Daoy (cell line): ENCODE measurements around the gene WFDC1. TPM values are rescaled to one million over a fixed set of nuclear protein-coding genes. Genes with fewer than 3 reads are reported as not detected.

ENCODE experiments used
- DNase-seq: peaks from one replicate; pipeline ENCODE4 v3.0.0-alpha.2; 2015; ENCODE audit warnings: low read depth
- total RNA-seq: library from RNA; depleted of rRNA; stranded (reverse); fragments of >200 nt; shearing (Covaris generic); gene quantifications from 2 replicates; pipeline ENCODE4 v1.2.3, GENCODE V29; 2014; rRNA removed

The WFDC1 gene, protein sequence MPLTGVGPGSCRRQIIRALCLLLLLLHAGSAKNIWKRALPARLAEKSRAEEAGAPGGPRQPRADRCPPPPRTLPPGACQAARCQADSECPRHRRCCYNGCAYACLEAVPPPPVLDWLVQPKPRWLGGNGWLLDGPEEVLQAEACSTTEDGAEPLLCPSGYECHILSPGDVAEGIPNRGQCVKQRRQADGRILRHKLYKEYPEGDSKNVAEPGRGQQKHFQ
- total RNA-seq = 0.30 TPM in 1 of 2 replicates, not detected in the other

DNA sequence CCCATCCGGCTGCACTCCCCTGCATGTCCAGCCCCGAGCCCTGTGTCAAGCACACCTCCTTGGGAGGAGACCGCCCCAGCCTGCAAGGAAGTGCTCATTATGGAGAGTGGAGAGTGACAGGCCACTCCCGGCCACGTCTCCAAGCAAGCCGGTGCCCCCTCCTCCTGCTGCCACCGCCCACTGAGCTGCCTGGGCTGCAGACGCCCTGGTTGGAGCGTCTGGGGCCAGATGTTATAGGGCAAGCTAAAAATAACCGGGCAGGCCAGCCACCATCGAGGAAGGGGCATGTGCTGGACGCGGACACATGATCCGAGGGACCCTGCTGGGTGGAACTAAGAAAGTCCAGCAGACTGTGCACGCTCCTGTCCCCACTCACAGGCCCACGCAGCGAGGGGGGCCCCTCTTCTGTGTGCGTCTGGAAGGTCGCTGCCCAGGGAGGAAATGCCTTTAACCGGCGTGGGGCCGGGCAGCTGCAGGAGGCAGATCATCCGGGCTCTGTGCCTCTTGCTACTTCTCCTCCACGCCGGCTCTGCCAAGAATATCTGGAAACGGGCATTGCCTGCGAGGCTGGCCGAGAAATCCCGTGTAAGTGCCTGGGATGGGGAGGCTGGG lies at the start of gene WFDC1:
WFDC1 (plus strand) TSS at position 348 of the 612 bp plus-strand sequence; CDS start at position 442, 94 bp downstream.
- no peak for DNase-seq

DNA sequence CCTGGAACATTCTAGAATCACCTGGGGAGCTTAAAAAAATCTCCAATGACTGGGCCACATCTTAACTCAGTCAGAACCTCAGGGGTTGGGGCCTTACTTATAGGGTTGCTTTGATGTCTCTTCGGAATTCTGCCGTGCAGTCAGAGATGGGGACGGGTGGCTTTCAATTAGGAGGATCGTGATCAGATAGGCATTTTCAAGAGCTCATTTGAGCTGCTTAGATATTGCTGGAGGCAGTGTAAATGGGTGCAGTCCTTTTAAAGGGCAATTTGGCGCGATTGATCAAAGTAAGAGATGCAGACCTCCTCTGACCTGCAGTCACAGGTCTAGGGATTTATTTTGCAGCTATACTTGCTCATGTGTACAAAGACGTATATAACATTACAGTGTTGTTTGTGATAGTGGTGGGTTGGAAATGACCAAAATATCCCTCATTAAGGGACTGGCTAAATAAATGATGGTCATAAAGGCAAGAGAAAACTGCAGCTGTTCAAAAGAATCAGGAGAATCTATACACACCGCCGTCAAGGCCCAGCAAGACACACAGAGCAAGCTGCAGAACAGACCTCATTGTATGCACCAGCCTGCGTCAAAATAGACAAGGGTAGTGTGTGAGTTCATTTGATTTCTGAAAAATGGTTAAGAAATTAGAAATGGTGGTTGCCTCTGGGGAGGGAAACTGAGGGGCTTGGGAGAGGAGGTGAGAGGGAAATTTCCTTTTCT lies 48.6 kb upstream of the WFDC1 start:
- DNase-seq = no peak

DNA sequence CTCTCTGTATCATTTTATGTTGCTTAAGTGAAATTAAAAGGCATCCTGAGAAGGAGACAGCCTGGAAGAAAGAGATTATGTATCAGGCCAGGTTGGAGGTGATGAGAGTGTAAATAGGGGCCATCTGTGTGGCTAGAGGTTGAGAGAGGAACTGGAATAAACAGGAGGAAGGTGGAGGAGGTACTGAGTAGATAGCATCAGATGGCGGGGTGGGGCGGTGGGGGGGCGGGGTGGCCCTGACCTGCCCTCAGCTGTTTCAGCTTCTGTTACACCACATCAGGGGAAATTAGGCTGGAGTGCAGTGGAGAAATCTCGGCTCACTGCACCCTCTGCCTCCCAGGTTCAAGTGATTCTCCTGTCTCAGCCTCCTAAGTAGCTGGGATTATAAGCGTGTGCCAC lies 48.0 kb upstream of the WFDC1 start:
- DNase-seq = no peak

DNA sequence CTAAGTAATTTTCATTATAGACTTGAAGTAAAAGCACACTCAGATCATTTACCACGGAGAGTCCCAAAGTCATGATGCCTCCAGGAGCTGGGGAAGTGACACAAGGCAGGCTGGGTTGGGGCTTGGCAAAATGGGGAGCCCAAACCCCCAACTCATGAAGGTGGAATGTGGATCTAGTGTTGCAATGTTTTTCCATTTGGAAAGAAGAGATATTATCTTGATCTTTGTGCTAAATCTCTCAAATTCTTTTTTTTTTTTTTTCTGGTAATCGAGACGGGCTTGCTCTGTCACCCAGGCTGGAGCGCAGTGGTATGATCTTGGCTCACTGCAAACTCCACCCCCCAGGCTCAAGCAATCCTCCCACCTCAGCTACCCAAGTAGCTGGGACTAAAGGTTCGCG lies 47.3 kb upstream of the WFDC1 start:
- DNase-seq = no peak

DNA sequence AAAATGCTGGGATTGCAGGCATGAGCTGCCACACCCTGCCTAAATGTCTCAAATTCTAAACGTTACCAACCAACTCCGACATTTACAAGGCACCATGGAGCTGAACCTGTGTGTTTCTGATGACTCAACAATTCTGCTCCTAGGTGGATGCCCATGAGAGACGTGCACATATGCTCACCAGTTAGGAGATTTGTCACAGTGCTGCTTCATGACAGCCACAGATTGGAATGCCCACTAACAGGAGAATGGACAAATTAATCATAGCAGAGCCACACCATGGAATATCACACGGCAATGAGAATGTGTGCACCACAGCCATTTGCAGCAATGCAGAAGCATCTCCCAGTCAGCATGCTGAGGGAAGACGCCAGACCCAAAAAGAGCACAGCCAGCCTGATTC lies 46.8 kb upstream of the WFDC1 start:
- peak; percentile 29 for DNase-seq

DNA sequence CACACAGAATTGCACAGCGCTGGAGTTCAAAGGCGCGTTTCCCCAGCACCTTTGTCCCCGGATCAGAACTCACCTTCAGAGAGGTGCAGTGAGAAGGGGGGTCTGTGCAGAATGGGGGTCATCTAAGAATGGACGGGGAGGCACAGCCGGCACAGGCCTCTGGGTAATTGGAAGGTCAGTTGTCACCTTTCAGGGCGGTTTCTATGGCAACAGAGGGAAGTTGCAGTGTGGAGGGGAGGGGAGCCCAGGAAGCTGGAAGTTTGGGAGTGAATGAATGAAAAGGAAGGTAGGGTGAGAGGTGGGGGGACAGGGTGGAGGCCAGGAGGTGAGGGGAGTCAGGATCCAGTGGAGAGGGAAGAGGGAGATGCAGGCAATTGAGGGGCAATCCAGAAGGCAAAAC lies 42.5 kb upstream of the WFDC1 start:
- DNase-seq = no peak

DNA sequence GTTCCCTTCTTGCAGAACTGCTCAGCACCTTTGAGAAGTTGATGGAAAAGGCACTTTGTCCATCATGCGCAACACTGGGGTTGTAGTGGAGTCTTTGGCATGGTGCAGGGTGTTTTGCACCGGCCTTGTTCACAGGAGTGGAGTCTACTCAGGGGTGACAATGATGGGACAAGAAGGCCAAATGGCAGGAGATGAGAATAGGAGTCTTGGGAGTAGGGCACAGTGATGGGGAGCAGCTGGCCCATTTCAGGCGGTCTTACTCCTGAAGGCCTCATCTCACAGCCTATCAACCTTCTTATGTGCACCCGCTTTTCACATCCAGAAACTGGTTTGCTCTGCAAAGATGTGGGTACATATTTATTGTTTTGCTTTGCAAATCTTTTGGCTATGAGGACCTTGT lies 41.5 kb upstream of the WFDC1 start:
- no peak for DNase-seq

DNA sequence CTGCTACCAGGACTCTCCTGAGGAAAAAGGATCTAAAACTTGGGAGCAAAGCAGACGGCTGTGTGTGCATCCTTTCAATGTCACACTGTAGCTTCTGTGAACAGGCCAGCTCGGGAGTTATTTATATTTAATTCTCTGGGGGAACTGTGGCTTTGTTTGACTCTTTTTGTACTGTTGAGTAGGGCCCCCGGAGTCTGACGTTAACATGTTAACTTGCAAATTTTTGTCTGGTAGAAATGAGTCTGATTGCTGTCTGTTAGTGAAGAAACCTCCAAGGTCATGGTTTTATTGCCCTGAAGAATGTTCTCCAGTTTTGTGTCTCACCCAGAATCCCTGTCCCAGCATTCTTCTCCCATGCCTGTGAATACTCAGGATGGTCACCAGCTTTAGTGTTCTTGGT lies 40.6 kb upstream of the WFDC1 start:
- DNase-seq = no peak

DNA sequence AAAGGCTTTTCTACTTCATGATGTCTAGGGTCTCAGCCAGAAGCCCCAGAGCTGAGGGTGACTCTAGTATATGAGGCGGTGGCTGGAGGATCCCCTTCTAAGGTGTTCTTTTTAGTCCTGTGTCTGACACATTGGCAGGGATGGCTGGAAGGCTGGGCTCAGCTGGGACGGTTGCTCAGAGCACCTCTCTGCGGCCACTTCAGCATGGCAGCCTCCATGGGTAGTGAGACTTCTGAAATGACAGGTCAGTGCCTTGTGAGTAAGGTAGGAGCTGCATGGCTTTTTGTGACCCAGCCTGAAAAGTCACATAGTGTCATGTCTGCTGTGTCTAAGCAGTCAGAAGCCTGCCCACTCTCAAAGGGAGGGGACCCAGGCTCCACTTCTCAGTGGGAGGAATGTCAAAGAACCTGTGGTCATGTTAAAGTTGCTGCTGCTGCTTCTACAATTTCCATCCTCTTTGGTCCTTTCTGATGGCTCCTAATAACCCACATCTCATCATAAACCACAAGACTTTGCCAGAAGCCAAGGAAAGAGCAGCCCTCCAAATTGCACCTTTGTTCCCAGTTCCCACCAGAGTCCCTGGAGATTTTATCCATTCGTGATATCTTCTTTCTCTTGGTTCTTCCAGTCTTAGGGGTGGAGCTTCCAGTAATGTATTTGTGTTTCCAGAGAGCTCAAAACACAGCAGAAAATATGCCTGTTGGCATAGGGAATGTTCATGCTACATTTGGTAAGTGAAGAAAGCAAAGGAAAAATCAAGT lies 39.4 kb upstream of the WFDC1 start:
- DNase-seq = no peak

DNA sequence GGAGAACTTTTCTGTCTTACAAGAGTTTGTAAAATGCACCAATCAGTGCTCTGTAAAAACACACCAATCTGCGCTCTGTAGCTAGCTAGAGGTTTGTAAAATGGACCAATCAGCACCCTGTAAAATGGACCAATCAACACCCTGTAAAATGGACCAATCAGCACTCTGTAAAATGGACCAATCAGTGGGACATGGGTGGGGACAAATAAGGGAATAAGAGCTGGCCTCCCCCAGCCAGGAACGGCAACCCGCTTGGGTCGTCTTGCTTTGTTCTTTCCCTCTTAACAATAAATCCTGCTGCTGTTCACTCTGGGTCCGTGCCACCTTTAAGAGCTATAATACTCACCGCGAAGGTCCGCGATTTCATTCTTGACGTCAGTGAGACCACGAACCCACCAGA lies 36.4 kb upstream of the WFDC1 start:
- no peak for DNase-seq

DNA sequence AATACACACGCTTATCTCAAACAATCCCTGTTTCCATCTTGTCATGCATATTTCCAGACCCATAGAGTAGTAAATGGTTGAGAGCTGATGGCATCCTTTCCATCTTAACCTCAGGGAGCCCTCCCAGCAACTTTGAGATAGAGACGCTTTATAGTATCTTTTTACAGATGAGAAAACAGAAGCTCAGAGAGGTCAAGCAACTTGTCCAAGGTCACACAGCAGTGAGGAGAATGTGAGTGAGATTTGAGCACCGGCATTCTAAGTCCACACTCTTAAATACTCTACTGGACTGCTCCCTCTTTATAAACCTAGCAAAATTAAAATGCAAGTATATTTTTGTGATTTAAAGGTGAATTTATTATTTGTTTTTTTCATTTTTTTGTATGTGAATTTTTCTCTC lies 35.0 kb upstream of the WFDC1 start:
- no peak for DNase-seq

DNA sequence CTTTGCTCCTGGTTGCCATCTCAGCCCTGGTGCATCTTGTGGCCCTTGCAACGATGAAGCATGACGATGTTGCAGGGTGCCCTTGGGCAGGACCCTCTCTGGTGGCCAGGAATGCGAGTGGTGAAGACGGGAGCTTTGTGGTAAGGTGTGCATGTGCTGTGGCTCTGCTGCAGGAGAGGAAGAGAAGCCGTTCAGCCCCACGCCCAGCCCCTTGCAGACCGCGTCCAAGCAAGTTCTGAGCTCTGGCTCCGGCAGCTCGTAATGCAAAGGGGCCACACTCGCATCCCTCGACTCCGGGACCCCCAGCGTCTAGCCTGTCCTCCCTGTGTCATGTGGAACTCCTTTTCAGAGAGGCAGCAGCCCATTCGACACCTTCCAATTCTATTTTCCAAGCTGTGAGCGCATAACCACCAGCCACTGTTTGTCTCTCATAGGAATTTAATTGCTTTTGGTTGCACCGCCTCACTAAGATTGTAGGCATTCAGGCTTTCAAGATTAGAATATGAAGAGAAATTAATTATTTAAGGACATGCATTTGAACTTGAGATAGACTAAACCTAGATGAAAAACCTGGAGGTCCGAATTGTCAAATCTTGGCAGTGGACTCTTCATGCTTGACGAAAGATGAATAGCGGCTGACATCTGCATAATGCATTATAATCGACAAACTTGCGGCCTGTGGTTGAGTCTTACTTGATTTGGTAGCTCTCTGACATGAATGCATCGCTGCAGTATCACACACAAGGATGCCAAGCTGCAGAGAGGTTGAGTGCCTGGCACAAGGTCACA lies 33.7 kb upstream of the WFDC1 start:
- DNase-seq = no peak

DNA sequence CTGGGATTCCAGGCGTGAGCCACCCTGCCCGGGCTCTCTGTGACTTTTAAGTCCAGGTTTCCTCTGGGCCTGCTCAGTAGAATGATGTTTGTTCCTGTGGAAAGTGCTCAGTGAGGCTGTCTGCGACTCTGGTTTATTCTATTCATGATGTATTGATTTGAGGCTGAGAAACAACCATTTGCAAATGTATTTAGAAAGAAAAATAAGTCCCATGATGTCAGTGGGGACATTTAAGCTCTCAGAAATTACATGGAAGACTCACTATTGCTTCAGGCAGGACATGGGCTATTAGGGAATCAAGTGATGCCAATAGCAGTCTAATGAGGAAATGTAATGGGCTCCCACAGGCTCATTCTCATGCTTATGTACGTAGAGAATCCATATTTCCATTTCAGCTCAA lies 32.6 kb upstream of the WFDC1 start:
- no peak for DNase-seq

DNA sequence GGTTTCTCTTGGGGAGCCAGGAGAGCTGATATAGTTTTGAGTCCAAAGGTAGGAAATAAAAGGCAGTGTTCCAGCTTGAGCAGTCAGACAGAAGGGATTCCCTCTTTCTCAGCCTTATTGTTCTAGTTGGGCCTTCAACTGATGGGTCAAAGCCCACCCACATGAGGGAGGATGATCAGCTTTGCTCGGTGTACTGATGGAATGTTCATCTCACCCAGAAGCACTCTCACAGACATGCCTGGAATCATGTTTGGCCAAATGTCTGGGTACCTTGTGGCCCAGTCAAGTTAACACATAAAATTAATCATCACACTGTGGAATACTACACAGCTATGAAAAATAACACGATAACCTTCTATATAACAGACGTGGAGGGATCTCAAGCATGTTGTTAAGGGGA lies 31.7 kb upstream of the WFDC1 start:
- DNase-seq = no peak

DNA sequence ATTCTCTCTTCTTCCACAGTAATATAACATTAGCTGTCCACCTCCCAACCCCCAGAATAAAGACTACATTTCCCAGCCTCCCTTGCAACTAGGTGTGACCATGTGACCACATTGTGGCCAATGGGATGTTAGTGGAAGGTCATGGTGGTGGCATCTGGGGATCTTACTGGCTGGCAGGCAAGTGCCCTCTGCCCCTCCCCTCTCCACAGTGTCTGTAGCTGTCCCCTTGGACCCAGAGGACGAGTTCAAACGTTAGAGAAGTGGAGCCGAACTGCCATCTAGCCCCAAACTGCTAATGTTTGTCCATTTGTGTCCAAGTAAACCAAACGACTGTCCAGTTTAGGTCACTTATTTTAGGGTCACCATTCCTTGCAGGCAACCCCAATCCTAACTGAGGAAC lies 28.2 kb upstream of the WFDC1 start:
- peak; percentile 78 for DNase-seq

DNA sequence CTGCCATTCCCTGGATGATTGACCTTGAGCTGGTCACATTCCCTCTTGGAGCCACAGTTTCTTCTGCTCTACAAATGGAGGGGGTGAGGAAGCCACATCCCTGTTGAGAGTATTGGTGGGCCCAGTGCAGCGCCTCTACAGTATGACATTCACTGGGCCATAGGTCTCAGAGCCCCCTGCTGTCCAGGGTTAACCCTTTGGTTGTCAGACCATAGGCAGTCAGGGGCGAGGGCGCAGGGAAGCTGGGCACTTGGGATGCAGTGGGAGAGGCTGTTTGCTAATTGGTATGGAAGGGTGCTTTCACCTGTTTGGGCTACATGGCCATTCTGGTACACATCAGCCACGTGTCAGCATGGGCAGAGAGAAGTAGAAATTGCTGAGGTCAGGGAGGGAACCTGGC lies 27.3 kb upstream of the WFDC1 start:
- DNase-seq = no peak

DNA sequence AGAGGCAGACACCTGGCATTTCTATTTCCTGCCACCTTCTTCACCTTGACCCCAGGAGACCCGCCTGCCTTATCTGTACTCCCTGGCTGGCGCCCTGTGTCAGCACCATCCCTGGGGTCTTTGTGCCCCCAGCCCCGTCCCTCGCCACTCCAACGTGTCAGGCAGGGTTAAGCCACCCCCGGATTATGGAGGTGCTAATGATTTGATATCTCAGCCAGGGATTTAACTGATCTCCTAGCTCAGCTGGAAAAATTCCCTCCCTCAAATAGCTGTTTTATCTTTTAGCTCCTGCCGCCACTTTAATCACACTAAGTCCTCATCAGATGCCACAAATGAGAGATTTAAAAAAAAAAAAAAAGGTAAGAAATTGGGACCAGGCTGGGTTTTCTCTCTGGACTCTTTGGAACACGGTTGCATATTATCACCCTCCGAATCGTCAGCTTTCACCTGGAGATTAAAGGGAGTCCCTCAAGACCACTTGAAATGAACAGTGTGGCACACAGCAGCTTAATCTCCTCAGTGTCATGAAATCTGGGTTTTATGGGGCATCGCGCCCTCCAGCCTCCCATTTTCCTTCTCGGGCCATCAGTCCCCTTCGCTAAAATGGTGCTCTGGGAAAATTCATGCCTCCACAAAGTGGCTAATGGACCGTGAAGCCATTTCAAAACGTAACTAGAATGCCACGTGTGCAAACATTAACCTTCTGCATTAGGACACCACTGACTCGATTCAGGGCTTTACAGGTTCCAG lies 26.2 kb upstream of the WFDC1 start:
- DNase-seq = no peak

DNA sequence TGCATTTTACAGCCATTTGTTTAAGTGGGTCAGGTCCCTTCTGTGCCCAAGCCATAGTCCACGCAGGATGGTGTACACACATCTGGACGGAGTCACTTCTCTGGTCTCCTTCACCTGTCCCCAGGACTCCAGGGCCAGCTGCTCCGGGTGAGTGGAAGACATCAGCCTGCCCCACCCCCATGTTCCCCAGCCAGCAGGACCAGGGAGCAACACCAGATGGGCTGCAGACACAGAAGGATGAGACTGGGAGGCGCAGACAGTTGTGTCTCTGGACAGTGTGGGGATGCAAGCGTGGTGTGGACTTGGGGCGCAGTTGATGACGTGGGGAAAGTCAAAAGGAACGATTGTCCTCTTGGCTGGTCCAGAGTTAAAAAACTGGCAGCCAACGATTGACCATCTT lies 24.6 kb upstream of the WFDC1 start:
- DNase-seq = no peak

DNA sequence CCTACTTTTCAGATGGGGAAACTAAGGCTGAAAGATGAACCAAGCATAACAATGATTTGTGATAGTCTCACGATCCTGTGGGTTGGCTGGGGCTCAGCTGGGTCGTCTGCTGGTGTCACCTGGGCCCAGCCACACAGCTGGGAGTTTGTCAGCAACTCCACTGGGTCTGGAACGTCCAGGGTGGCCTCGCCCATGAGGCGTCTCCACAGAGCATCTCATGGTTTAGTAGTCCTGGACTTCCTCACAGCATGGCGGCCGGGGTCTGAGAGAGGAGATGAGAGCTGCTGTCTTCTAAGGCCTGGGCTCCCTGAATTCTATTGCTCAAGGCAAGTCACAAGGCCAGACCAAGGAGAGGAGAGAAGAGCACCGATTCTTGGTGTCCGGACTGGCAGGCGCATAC lies 24.1 kb upstream of the WFDC1 start:
- DNase-seq = no peak

DNA sequence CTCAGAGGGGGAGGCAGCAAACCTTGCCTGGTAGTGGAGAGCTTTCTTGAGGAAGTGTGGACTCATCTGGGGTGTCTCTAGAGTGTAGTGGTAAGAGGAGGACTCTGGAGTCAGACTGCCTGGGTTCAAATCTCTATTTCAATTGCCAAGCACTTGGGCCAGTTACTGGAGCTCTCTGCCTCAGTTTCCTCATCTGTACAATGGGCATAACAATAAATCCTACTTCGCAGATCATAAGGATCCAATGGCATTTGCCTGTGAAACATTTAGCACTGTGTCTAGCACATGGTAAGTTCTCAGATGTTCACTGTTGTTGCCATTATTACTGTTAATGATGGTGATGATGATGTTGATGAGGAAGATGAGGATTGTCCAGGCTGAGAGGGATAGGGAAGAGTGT lies 23.6 kb upstream of the WFDC1 start:
- no peak for DNase-seq

DNA sequence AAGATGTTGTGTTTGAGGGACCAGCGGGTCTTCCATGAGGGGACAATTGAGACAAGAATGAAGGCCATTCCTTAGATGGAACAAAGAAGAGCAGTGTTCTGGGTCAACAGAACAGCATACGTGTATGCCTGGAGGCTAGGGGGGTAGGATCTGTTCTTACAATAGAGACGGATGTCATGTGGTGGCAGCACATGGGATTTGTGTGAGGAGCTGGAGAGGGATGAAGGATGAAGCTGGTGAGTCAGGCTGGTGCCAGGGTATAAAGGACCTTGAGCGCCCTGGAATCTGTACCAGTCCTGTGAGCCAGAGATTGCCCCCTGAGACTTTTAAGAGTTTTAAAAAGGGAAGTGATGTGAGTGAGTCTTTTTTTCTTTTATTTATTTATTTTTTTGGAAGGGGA lies 22.8 kb upstream of the WFDC1 start:
- no peak for DNase-seq
